IMR-90 (cell line): ENCODE measurements around the gene PDGFRA. TPM values are rescaled to one million over a fixed set of nuclear protein-coding genes. Genes with fewer than 3 reads are reported as not detected.

Experiments used
- ATAC-seq: fragments of 200-7000 bp; cut with Tn5 transposase; 2 replicates; pipeline ENCODE4 v1.9.1; 2020; ENCODE audit warnings: low read depth, mild to moderate bottlenecking, moderate library complexity
- BruUV-seq: library from RNA; stranded (reverse); fragments of 400-500 nt; replicated peaks from 2 replicates; lab custom pipeline; 2021; lab: Mats Ljungman, UMichigan
- CTCF ChIA-PET: fragments of 300-600 bp; formaldehyde crosslinking; extraction: SDS; loops from one replicate; lab custom pipeline; 2021; ENCODE audit warnings: antibody characterized with exemption; lab: Yijun Ruan, JAX
- POLR2A ChIA-PET: fragments of 300-600 bp; sonication (Branson Sonifier 250); formaldehyde crosslinking; loops from one replicate; lab custom pipeline; 2022; ENCODE audit warnings: antibody characterized with exemption; ENCODE audit not compliant: unreplicated experiment; lab: Charles Lee
- DNase-seq: peaks from one replicate; pipeline ENCODE4 v3.0.0; 2013
- H2AFZ ChIP-seq: replicated peaks from 2 replicates; pipeline ENCODE3; 2013; ENCODE audit warnings: low read length, mild to moderate bottlenecking; ENCODE audit not compliant: poor library complexity
- H2AK5ac ChIP-seq: 2 replicates; pipeline ENCODE4 v1.6.1; 2013; ENCODE audit warnings: low read depth, low read length, inconsistent platforms
- H2AK9ac ChIP-seq: replicated peaks from 2 replicates; pipeline ENCODE3; 2013; ENCODE audit warnings: mild to moderate bottlenecking, low read depth, low read length, moderate library complexity; ENCODE audit not compliant: poor library complexity
- H2BK120ac ChIP-seq: 2 replicates; pipeline ENCODE4 v1.6.1; 2013; ENCODE audit warnings: low read depth, low read length, inconsistent platforms
- H2BK15ac ChIP-seq: 3 replicates; pipeline ENCODE4 v1.6.1; 2013; ENCODE audit warnings: low read depth, low read length, inconsistent platforms
- H2BK20ac ChIP-seq: 2 replicates; pipeline ENCODE4 v1.6.1; 2013; ENCODE audit warnings: low read depth, mild to moderate bottlenecking, inconsistent platforms, low read length, moderate library complexity
- H2BK5ac ChIP-seq: 2 replicates; pipeline ENCODE4 v1.6.1; 2013; ENCODE audit warnings: mild to moderate bottlenecking, low read depth, low read length, inconsistent platforms; ENCODE audit not compliant: poor library complexity, severe bottlenecking
- H3K14ac ChIP-seq: replicated peaks from 2 replicates; pipeline ENCODE4 v1.6.1; 2013; ENCODE audit warnings: low read depth, low read length, inconsistent platforms
- H3K18ac ChIP-seq: 2 replicates; pipeline ENCODE4 v1.6.1; 2013; ENCODE audit warnings: low read depth, low read length, control low read depth
- H3K23ac ChIP-seq: 2 replicates; pipeline ENCODE4 v1.6.1; 2013; ENCODE audit warnings: low read depth, low read length, inconsistent platforms
- H3K27ac ChIP-seq: 2 replicates; pipeline ENCODE4 v1.5.1; 2013; ENCODE audit warnings: mild to moderate bottlenecking, control low read depth, low read length; ENCODE audit not compliant: insufficient read depth
- H3K27me3 ChIP-seq: 2 replicates; pipeline ENCODE4 v1.6.1; 2013; ENCODE audit warnings: low read length; ENCODE audit not compliant: control insufficient read depth, insufficient read depth
- H3K36me3 ChIP-seq: 2 replicates; pipeline ENCODE4 v1.6.1; 2013; ENCODE audit warnings: low read length, mixed read lengths; ENCODE audit not compliant: control insufficient read depth, insufficient read depth
- H3K4ac ChIP-seq: 2 replicates; pipeline ENCODE4 v1.6.1; 2013; ENCODE audit warnings: low read depth, low read length, inconsistent platforms
- H3K4me1 ChIP-seq: 2 replicates; pipeline ENCODE4 v1.6.1; 2013; ENCODE audit warnings: low read length, mixed read lengths; ENCODE audit not compliant: control insufficient read depth, insufficient read depth
- H3K4me2 ChIP-seq: 2 replicates; pipeline ENCODE4 v1.6.1; 2013; ENCODE audit warnings: low read depth, mild to moderate bottlenecking, control low read depth, low read length, moderate library complexity
- H3K4me3 ChIP-seq: 2 replicates; pipeline ENCODE4 v1.5.1; 2013; ENCODE audit warnings: low read depth, mild to moderate bottlenecking, control low read depth, low read length, moderate library complexity; ENCODE audit not compliant: insufficient read depth
- H3K56ac ChIP-seq: 2 replicates; pipeline ENCODE4 v1.6.1; 2013; ENCODE audit warnings: low read length, inconsistent platforms; ENCODE audit not compliant: insufficient read depth; ENCODE audit errors: extremely low read depth
- H3K79me1 ChIP-seq, 2 experiments: 2 replicates each; pipeline ENCODE4 v1.6.1; 2013; ENCODE audit warnings: low read length in 2 of 2, inconsistent platforms in 1 of 2, low read depth in 1 of 2
- H3K9ac ChIP-seq: 2 replicates; pipeline ENCODE4 v1.6.1; 2013; ENCODE audit warnings: low read depth, low read length, control low read depth
- H3K9me1 ChIP-seq: 2 replicates; pipeline ENCODE4 v1.6.1; 2013; ENCODE audit warnings: low read length, inconsistent platforms; ENCODE audit not compliant: insufficient read depth
- H3K9me3 ChIP-seq: 2 replicates; pipeline ENCODE4 v1.6.1; 2013; ENCODE audit warnings: low read length; ENCODE audit not compliant: control insufficient read depth, insufficient read depth
- H4K20me1 ChIP-seq: 2 replicates; pipeline ENCODE4 v1.6.1; 2013; ENCODE audit warnings: low read length, inconsistent platforms; ENCODE audit not compliant: insufficient read depth
- H4K5ac ChIP-seq: 2 replicates; pipeline ENCODE4 v1.6.1; 2013; ENCODE audit warnings: mild to moderate bottlenecking, low read depth, low read length, control low read depth
- H4K8ac ChIP-seq, 2 experiments: 2 replicates each; pipeline ENCODE4 v1.6.1; 2013; ENCODE audit warnings: low read depth in 2 of 2, low read length in 2 of 2, control low read depth in 1 of 2, inconsistent platforms in 1 of 2
- H4K91ac ChIP-seq: 2 replicates; pipeline ENCODE4 v1.6.1; 2013; ENCODE audit warnings: low read depth, low read length, inconsistent platforms; ENCODE audit not compliant: insufficient read depth
- MAFK ChIP-seq: IDR thresholded peaks from 2 replicates; pipeline ENCODE4 v1.6.1; 2012; ENCODE audit warnings: low read depth, low read length, improper control_type of control experiment
- MAZ ChIP-seq: IDR thresholded peaks from 2 replicates; pipeline ENCODE4 v1.6.1; 2012; ENCODE audit warnings: low read depth, mild to moderate bottlenecking, low read length, improper control_type of control experiment, moderate library complexity, borderline replicate concordance
- MXI1 ChIP-seq: IDR thresholded peaks from 2 replicates; pipeline ENCODE4 v1.6.1; 2012; ENCODE audit warnings: low read depth, mild to moderate bottlenecking, low read length, moderate library complexity, borderline replicate concordance
- POLR2A ChIP-seq: IDR thresholded peaks from 2 replicates; pipeline ENCODE4 v1.6.1; 2012; ENCODE audit warnings: mild to moderate bottlenecking, low read depth, low read length
- WGBS, 2 experiments: methylation state at CpG; one replicate each; pipeline versions ENCODE4 v1.1.5 to v1.1.7; 2013; ENCODE audit warnings: missing lambda C conversion rate in 2 of 2; ENCODE audit not compliant: insufficient read length in 1 of 2; ENCODE audit errors: extremely low coverage in 2 of 2; 5-methylcytosine and 5-hydroxymethylcytosine counted together
- dilution Hi-C: fragments of 300-500 bp; cut with HindIII; formaldehyde crosslinking; loops from one replicate; pipeline ENCODE4 v1.14.3; 2018; ENCODE audit warnings: low sequenced_read_pairs; ENCODE audit not compliant: unreplicated experiment
- in situ Hi-C: fragments of 300-500 bp; cut with MboI; formaldehyde crosslinking; loops from 3 replicates; pipeline ENCODE4 v1.14.3; 2019; ENCODE audit warnings: low sequenced_read_pairs, inconsistent platforms, mixed read lengths
- intact Hi-C: fragments of 100-400 bp; cut with micrococcal nuclease; formaldehyde crosslinking; loops from 2 replicates; pipeline ENCODE4 v1.10.0; 2022
- polyA plus RNA-seq, 3 experiments: library from polyadenylated mRNA; depleted of rRNA; stranded (reverse); fragments of >200 nt; gene quantifications; 2 replicates each; pipeline ENCODE4 v1.2.3, GENCODE V29; 2012; ENCODE audit warnings: low replicate concordance in 1 of 3
- total RNA-seq: library from RNA; depleted of rRNA; stranded (reverse); fragments of >200 nt; gene quantifications from 2 replicates; pipeline ENCODE4 v1.2.3, GENCODE V29; 2012

PDGFRA gene
- total and polyA plus RNA-seq, 2 of the 4 experiments (the other 2 are of a cell fraction), result 60.8 to 168 TPM

GRCh38 chr4:54227256-54228055 lies 1.6 kb upstream of the PDGFRA start:
- peak overlapping the region; percentile 91 for H3K56ac ChIP-seq
- peak; percentile 6 for ATAC-seq

More at GRCh38 chr4:54227256-54228055, 1.6 kb upstream of the PDGFRA start:
- peak overlapping the region; percentile 95 for H2AFZ ChIP-seq
- peak overlapping the region; percentile 86 for H3K18ac ChIP-seq
- ChIA-PET CTCF (interaction anchor here (0.6 to 1.5 kb wide), 4 partner anchors 9 to 521 kb away, joined by 3 read pairs; no protein-coding TSS in a partner anchor), POLR2A (interaction anchor here (0.5 kb wide), 1 partner anchor 24 kb away, joined by 6 read pairs; no protein-coding TSS in a partner anchor)
- peak overlapping the region; percentile 97 for H3K4me2 ChIP-seq
- in situ Hi-C loops, result loop anchor here (5.0 to 25.0 kb wide), 7 partner anchors 320 to 1853 kb away; partner anchors contain the start of gene SCFD2
- peak overlapping the region; percentile 67 for H3K9ac ChIP-seq
- H4K8ac ChIP-seq, result peak overlapping the region; percentile 92 to 93
- peaks cover 19% of the 10 kb centered on the region for H4K20me1 ChIP-seq
- peaks cover 0 to 9% of the 10 kb centered on the region in 2 experiments; a peak in 1 of 4 replicates for H3K79me1 ChIP-seq
- peak overlapping the region; percentile 93 for H2BK20ac ChIP-seq
- 0% methylated on average over 13 of the region's 36 CpGs; no CpG with 5 or more reads in 1 of the 2 experiments for WGBS, 2 experiments
- H3K9me3 ChIP-seq, result no peaks in the 10 kb centered on the region
- peak overlapping the region; percentile 94 for H2AK9ac ChIP-seq
- peak overlapping the region; percentile 93 for H2BK5ac ChIP-seq
- H3K27me3 ChIP-seq, result no peaks in the 10 kb centered on the region
- TF ChIP-seq MAZ (0 out of 2 replicates have a peak, but pooled peaks have one; percentile 6), MXI1 (peak; percentile 25; the same call in 1 of the 2 replicates), MAFK (0 out of 2 replicates have a peak, but pooled peaks have one; percentile 1), POLR2A (no peak)
- H2BK120ac ChIP-seq, result peak overlapping the region; percentile 98
- intact Hi-C loops, result loop anchor here (1.0 to 5.0 kb wide), 11 partner anchors 297 to 1230 kb away; partner anchors contain the start of gene FIP1L1
- no TSS peak for BruUV-seq
- peak overlapping the region; percentile 98 for H3K4ac ChIP-seq
- H3K4me1 ChIP-seq, result peaks cover 15% of the 10 kb centered on the region
- H3K23ac ChIP-seq, result peak overlapping the region; percentile 86
- peak overlapping the region; percentile 97 for H4K91ac ChIP-seq
- H3K36me3 ChIP-seq, result peaks cover 21% of the 10 kb centered on the region; the same call in 1 of the 2 replicates
- H3K27ac ChIP-seq, result peak overlapping the region; percentile 83
- dilution Hi-C loops, result no loop called here
- peak overlapping the region; percentile 86 for H3K14ac ChIP-seq
- peak overlapping the region; percentile 89 for H3K4me3 ChIP-seq
- peak overlapping the region; percentile 82 for H4K5ac ChIP-seq
- peak; percentile 80 for DNase-seq
- H2AK5ac ChIP-seq, result peak overlapping the region; percentile 87
- H3K9me1 ChIP-seq, result no peaks in the 10 kb centered on the region
- H2BK15ac ChIP-seq, result peak overlapping the region; percentile 91; the same call in 2 of the 3 replicates
